GM23338 (cell line): ENCODE results near the gene UHRF2.

Source experiments
- CREB1 ChIP-seq: fragments of 250-450 bp; sonication (Bioruptor Pico); IDR thresholded peaks from 2 replicates; pipeline ENCODE4 v1.5.0; 2020; ENCODE audit warnings: low read depth, mild to moderate bottlenecking, moderate library complexity
- EZH2 ChIP-seq: fragments of 200-600 bp; sonication (generic); IDR thresholded peaks from one replicate; pipeline ENCODE4 v1.8.0; 2017; ENCODE audit warnings: antibody characterized with exemption, mild to moderate bottlenecking, low read depth; ENCODE audit not compliant: unreplicated experiment
- EZH2phosphoT487 ChIP-seq: fragments of 200-600 bp; sonication (generic); IDR thresholded peaks from one replicate; pipeline ENCODE4 v1.8.1; 2018; ENCODE audit warnings: antibody characterized with exemption; ENCODE audit not compliant: unreplicated experiment
- JUNB ChIP-seq: IDR thresholded peaks from one replicate; pipeline ENCODE4 v1.6.1; 2016; ENCODE audit warnings: antibody characterized with exemption; ENCODE audit not compliant: unreplicated experiment
- NANOG ChIP-seq: IDR thresholded peaks from 2 replicates; pipeline ENCODE4 v1.6.1; 2016; ENCODE audit warnings: antibody characterized with exemption, borderline replicate concordance
- POLR2AphosphoS5 ChIP-seq: IDR thresholded peaks from 2 replicates; pipeline ENCODE4 v1.6.1; 2016; ENCODE audit warnings: antibody characterized with exemption, low read depth
- STAT1 ChIP-seq: IDR thresholded peaks from one replicate; pipeline ENCODE4 v1.6.1; 2016; ENCODE audit warnings: antibody characterized with exemption; ENCODE audit not compliant: unreplicated experiment
- ZNF114 ChIP-seq: fragments of 250-450 bp; sonication (Bioruptor Pico); IDR thresholded peaks from 2 replicates; pipeline ENCODE4 v1.5.0; 2020; ENCODE audit warnings: mild to moderate bottlenecking, moderate library complexity
- ZNF331 ChIP-seq: fragments of 250-450 bp; sonication (Bioruptor Pico); IDR thresholded peaks from 2 replicates; pipeline ENCODE4 v1.5.0; 2020; ENCODE audit warnings: low read depth, mild to moderate bottlenecking, moderate library complexity
- TF ChIP-seq, protein P1 (sequence below), 2 experiments: fragments of 200-600 bp in 1 of 2; sonication (generic) in 1 of 2; conservative IDR thresholded peaks; 2 replicates each; pipeline versions ENCODE4 v1.5.1 to v1.6.1; 2016 to 2017; ENCODE audit warnings: antibody characterized with exemption in 2 of 2, low read depth in 2 of 2, mild to moderate bottlenecking in 2 of 2, moderate library complexity in 1 of 2
- TF ChIP-seq, protein P2 (sequence below): IDR thresholded peaks from 2 replicates; pipeline ENCODE4 v1.6.1; 2016; ENCODE audit warnings: antibody characterized with exemption
- TF ChIP-seq, protein P3 (sequence below): IDR thresholded peaks from one replicate; pipeline ENCODE4 v1.6.1; 2018; ENCODE audit warnings: antibody characterized with exemption; ENCODE audit not compliant: unreplicated experiment

DNA sequence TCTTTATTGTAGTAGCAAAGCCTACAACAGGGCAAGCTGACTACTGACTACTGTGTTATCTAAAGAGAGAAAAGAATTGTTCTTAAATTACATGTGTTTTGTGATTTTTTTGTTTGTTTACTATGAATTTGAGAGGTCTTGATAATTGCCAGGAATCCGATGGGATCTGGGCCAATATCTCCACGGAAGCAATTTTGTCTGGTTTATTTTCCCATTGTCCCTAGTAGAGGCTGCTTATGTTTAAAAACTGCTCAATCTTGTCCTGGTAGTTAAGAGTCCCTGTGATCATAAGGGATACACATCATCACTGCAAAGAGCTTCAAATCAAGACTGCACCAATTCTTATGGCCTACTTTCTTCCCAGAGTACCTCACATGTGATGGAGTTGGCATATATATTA, 138.1 kb downstream of the UHRF2 start:
- TF ChIP-seq, protein P1, sequence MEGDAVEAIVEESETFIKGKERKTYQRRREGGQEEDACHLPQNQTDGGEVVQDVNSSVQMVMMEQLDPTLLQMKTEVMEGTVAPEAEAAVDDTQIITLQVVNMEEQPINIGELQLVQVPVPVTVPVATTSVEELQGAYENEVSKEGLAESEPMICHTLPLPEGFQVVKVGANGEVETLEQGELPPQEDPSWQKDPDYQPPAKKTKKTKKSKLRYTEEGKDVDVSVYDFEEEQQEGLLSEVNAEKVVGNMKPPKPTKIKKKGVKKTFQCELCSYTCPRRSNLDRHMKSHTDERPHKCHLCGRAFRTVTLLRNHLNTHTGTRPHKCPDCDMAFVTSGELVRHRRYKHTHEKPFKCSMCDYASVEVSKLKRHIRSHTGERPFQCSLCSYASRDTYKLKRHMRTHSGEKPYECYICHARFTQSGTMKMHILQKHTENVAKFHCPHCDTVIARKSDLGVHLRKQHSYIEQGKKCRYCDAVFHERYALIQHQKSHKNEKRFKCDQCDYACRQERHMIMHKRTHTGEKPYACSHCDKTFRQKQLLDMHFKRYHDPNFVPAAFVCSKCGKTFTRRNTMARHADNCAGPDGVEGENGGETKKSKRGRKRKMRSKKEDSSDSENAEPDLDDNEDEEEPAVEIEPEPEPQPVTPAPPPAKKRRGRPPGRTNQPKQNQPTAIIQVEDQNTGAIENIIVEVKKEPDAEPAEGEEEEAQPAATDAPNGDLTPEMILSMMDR (conservative IDR thresholded peaks at IDR 0.05; ENCODE audit: low read depth in 2 of 2) = no peak
- TF ChIP-seq POLR2AphosphoS5 (no peak), NANOG (no peak), EZH2phosphoT487 (no peak), ZNF114 (CRISPR knock-in tag) (no peak), EZH2 (no peak), JUNB (no peak), CREB1 (CRISPR knock-in tag) (no peak), STAT1 (no peak), ZNF331 (CRISPR knock-in tag) (no peak)
- TF ChIP-seq, protein P2, sequence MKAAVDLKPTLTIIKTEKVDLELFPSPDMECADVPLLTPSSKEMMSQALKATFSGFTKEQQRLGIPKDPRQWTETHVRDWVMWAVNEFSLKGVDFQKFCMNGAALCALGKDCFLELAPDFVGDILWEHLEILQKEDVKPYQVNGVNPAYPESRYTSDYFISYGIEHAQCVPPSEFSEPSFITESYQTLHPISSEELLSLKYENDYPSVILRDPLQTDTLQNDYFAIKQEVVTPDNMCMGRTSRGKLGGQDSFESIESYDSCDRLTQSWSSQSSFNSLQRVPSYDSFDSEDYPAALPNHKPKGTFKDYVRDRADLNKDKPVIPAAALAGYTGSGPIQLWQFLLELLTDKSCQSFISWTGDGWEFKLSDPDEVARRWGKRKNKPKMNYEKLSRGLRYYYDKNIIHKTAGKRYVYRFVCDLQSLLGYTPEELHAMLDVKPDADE = no peak
- TF ChIP-seq, protein P3, sequence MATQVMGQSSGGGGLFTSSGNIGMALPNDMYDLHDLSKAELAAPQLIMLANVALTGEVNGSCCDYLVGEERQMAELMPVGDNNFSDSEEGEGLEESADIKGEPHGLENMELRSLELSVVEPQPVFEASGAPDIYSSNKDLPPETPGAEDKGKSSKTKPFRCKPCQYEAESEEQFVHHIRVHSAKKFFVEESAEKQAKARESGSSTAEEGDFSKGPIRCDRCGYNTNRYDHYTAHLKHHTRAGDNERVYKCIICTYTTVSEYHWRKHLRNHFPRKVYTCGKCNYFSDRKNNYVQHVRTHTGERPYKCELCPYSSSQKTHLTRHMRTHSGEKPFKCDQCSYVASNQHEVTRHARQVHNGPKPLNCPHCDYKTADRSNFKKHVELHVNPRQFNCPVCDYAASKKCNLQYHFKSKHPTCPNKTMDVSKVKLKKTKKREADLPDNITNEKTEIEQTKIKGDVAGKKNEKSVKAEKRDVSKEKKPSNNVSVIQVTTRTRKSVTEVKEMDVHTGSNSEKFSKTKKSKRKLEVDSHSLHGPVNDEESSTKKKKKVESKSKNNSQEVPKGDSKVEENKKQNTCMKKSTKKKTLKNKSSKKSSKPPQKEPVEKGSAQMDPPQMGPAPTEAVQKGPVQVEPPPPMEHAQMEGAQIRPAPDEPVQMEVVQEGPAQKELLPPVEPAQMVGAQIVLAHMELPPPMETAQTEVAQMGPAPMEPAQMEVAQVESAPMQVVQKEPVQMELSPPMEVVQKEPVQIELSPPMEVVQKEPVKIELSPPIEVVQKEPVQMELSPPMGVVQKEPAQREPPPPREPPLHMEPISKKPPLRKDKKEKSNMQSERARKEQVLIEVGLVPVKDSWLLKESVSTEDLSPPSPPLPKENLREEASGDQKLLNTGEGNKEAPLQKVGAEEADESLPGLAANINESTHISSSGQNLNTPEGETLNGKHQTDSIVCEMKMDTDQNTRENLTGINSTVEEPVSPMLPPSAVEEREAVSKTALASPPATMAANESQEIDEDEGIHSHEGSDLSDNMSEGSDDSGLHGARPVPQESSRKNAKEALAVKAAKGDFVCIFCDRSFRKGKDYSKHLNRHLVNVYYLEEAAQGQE = no peak
